HFF-Myc (cell line): ENCODE results near the gene NKAIN4.

Source experiments
- DNase-seq: peaks from one replicate; pipeline ENCODE4 v3.0.0-alpha.2; 2011; ENCODE audit warnings: low read depth; ENCODE audit errors: extremely low read depth
- H3K4me3 ChIP-seq: replicated peaks from 2 replicates; pipeline ENCODE4 v1.5.1; 2011; ENCODE audit warnings: low read depth, mild to moderate bottlenecking, control low read depth, low read length
- CTCF ChIP-seq: IDR thresholded peaks from 2 replicates; pipeline ENCODE4 v1.5.1; 2012; ENCODE audit warnings: mild to moderate bottlenecking, low read depth, low read length, control low read depth; ENCODE audit errors: missing control alignments

Gene NKAIN4

GRCh38 chr20:63284981-63285524 lies 30.8 kb upstream of the NKAIN4 start:
- no peak for TF ChIP-seq CTCF
- DNase-seq = no peak
- H3K4me3 ChIP-seq = no peak overlapping the region

DNA sequence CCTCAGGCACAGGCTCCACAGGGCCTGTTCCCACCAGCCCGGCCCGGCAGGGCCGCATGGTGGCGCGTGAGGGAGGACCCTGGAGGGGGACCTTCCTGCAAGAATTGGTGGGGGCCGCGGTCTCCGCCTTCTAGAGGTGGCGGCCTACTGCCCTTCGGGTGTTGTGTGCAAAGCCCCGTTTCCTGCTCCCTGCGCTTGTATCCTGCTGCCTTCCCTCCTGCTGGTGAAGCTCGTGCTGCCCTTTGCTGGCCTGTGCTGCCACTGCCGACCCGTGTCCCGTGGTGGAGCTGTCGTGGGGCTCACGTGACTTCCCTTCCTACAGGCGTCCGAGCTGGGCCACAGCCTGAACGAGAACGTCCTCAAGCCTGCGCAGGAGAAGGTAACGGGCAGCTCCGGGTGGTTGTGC lies 30.3 kb upstream of the NKAIN4 start:
- H3K4me3 ChIP-seq = no peak overlapping the region
- TF ChIP-seq CTCF = no peak
- DNase-seq = no peak

GRCh38 chr20:63284083-63284440 lies 29.8 kb upstream of the NKAIN4 start:
- DNase-seq = no peak
- no peak for TF ChIP-seq CTCF
- no peak overlapping the region for H3K4me3 ChIP-seq

GRCh38 chr20:63283397-63284082 lies 29.3 kb upstream of the NKAIN4 start:
- no peak for TF ChIP-seq CTCF
- no peak overlapping the region for H3K4me3 ChIP-seq
- DNase-seq = no peak

DNA sequence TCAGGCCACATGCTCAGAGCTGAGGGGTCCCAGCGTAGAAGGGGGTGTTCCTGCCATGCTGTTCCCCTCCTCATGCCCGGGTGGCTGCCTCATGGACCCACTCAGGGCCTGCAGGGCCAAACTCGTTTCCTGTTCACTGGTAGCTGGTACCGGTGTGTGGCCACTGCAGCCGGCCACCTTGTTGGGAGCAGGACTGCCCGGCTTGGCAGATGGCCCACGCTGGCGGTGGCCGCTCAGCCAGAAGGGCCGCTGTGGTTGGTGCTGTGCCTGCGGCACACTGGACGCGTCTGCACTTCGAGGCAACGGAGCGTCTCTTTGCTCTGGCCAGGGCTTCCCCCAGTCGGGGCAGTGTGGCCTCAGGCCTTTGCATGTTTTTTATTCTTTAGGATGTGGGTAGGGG lies 28.7 kb upstream of the NKAIN4 start:
- no peak for DNase-seq
- no peak for TF ChIP-seq CTCF
- H3K4me3 ChIP-seq = no peak overlapping the region

- TF ChIP-seq CTCF = no peak
- no peak overlapping the region for H3K4me3 ChIP-seq
- DNase-seq = no peak
Measured at GRCh38 chr20:63281742-63282665, 27.7 kb upstream of the NKAIN4 start.
